Measurements from ENCODE around the gene FRS3. TPM values are rescaled to one million over a fixed set of nuclear protein-coding genes. Genes with fewer than 3 reads are reported as not detected.
"Not testable (repeated sequence)": the region's sequence is repeated elsewhere in the genome, so short reads cannot be mapped to it uniquely, and the experiment has no call there.

Gene FRS3
- polyA plus RNA-seq, 4 donors = 6.0 to 8.0 (median 7.3) TPM

DNA sequence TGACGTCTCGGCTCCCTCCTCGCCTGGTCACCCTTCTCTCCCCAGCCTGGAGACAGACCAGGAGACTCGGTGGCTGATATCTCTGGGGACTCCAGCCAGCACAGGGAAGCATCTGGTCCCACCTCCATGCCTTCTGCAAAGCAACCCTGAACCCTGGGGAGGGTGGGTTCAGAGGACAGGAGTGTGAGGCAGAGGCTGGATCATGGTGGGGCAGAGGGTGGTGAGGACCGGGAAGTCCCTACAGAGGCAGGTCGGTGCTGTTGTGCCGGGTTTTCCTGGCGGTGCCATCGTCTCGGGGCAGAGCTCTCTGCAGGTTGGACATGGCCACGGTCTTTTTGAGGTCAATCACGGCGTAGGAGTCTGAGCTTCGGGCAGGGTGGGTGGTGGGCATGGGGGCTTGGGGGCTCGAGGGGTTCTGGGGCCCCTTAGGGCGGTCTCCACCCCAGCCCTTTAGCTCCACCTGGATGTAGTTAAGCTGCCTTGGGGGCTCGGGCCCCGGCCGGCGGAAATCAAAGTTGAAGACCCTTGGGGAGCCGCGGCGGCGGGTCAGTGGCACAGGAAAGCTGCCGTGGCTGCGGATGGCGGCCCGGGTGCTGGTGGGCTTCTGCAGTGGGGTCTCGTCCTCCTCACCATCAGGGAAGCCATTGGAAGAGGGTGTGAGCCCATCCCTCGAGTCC lies 9.2 kb downstream of the FRS3 start:
- DNase-seq (ENCODE audit: low read depth in 4 of 4, low spot score in 2 of 4) = no peak

DNA sequence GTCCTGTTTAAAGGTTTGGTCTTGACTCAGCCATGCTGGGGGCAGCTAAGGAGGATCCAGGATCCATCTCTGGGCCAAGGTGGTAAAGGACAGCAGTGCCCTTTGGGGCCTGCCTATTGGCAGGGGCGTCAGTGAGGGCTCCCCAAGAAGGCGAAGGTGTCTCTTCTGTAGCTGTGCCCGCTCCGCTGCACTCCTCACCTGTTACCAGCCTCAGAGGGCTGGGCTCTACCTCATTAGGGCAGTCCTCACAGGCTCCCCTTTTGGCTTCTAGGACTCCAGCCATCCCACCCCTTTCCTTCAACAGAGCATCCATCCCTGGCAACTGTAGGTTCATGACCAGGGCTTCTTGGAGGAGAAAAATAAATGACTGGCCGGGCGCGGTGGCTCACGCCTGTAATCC lies 10.3 kb downstream of the FRS3 start:
- DNase-seq (ENCODE audit: low read depth in 4 of 4, low spot score in 2 of 4) = no peak

DNA sequence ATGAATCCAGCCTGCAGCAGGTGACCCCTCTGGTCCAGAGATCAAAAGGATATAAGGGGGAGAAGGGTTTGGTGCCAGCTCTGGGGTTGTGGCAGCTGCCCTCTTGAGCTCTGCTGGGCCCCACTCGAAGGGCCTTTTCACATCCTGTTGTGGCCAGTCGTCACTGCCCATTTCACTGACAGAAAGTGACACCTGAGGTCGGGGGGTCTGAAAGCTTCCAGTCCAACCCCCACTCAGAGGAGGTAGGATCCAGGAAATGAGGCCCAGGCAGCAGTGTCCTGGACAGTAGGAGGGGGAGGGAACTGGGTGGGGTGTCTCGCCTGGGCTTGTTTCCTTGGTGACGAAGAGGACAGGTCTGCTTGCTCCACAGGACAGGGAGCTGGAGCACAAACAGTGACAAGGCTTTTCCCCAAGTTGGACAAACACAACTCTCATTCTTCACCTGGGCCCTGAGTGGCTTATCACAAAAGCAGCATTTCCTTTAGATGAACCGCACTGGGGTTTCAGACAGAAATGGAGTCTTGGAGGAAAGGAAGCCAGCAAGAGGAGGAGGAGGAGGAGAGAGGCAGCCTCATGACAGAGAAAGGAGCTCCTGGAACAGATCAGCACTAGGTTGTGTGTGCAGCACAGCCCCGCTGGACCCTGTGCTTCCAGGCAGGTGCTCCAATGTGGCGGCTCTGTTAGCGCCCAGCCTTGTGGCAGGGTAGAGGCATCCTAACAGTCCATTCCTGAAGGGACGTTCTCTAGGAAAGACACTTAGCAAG lies 11.0 kb downstream of the FRS3 start:
- DNase-seq (ENCODE audit: low read depth in 4 of 4, low spot score in 2 of 4) = no peak

DNA sequence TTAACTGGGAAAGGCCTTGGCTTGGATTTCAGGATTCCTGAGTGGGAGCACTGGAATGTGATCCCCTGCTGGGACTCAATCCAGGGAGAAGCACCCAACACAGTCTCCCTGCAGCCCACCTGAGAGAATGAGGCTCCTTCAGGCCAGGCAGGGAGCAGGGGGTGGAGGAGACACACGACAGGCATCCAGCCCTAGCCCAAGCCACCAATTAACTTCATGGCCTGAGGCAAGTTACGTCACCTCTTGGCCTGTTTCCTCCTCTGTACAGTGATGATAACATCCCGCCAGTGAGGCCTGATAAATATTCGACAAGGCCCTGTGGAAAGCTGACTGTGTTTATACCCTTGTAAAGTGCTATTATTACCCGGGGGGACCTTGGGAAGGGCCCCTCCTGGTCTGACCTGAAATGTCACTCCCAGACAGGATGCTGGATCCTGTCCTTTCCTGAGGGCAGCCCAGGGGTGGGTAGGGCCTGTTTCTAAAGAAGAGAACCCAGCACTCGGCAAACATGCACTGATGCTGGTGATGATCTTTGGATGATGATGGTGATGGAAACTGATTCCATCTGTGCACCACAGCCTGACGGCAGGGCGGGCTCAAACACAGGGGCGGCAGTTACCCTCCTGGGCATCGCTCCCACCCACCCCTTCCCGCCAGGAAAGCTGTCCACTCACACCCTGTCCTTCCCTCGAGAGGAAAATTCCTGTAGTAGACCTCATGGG lies 12.4 kb downstream of the FRS3 start:
- no peak for DNase-seq (ENCODE audit: low read depth in 4 of 4, low spot score in 2 of 4)

DNA sequence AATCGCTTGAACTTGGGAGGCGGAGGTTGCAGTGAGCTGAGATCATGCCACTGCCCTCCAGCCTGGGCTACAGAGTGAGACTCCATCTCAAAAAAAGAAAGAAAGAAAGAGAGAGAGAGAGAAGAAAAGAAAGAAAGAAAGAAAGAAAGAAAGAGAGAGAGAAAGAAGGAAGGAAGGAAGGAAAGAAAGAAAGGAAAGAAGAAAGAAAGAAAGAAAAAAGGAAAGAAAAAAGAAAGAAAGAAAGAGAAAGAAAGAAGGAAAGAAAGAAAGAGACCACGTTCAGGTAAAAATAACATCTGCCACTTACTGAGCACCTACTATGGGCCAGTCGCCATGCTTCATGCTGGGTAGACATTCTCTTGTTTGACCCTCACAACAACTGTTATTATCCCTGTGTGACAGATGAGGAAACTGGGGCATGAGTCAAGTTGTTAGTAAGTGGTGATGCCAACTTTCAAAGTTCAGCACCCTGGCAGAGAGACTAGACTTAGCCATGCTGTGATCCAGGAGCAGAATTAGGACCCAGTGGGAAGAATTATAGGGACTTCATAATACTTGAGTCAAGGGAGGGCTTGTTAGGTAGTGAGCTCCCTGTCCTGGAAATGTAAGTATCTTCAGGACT lies 13.5 kb downstream of the FRS3 start:
- DNase-seq (ENCODE audit: low read depth in 4 of 4, low spot score in 2 of 4) = not testable (repeated sequence)

DNA sequence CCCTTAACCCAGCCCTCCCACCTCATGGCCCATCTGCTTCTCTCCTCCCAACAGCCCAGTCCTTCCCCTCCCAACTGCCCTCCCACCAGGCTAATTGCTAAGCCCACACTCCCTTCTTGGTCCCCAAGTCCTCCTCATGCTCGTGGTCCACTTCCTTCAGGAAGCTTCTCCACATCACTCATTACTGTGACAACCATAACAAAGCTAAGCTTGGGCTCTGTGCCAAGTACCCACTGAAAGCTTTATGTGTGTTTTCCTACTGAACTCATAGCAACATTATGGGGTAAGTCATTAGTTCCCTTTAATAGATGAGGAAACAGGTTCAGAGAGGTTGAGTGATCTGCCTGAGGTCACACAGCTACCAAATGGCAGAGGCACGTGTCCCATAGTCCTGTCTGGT lies 16.2 kb downstream of the FRS3 start:
- no peak for DNase-seq (ENCODE audit: low read depth in 4 of 4, low spot score in 2 of 4)

DNA sequence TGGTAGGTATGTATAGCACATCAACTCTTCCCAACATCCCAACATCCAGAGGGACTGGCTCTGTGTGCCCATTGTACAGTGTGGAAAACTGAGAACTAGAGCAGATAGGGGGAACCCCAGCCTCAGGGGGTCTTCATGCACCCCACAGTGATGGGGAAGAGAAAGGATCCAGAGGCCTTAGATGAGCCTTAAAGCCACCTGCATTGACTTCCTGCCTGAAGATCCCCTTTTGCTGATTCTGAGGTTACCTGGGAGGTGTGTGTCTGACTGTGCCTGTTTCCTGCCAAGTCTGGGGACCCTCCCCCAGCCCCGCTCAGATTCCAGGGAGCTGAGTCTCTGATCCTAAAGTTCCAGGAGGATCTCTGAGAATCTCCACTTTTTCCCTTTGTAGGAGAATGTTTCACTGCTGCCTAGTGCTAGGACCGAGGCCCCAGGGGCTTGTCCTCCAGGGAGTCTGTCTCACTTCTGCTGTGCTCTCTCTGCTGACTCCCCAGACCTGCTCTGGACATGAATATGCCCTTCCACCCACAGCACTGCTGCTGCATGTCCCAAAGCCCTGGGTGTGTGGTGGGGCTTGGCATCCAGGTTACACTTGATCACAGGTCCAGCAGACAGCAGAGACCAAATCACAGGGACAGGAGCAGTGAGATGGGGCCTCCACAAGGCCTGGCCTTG lies 19.7 kb downstream of the FRS3 start:
- DNase-seq (ENCODE audit: low read depth in 4 of 4, low spot score in 2 of 4) = no peak

DNA sequence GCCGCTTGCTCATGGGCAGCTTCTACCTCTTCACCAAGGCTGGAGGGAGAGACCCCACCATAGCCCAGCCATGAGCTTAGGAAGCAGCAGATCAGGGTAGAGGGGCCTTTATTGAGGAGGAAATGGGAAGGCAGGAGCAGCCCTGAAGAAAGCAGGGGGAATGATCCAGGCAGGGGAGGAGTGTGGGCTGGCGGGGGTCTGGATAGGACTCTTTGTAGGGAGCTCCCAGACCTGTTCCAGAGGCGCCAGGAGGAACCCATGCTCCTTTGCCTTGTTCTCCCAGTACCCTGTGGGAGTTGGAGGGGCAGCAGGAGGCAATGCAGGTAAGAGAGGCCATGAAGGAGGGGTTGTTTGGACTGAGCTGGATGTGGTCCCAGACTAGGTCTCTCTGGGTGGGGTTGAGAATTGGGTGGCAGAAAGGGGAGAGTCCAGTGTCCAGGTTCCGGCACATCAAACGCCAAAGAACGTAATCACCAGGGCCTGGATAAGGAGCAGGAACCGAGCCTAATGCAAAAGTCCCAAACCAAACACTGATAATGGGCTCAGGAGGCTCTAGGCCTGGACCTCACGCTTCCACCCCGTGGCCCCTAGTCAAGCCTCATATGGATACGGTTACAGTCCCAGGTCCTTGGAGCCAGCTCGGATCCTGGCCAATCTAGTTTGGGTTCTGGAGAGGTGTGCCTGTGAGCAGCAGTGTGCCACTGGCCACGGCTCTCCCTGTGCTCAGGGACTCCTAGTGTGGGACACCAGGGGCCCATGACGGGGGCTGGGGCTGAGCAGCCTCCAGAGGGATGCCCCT lies 20.4 kb downstream of the FRS3 start:
- DNase-seq (ENCODE audit: low read depth in 4 of 4, low spot score in 2 of 4) = no peak

DNA sequence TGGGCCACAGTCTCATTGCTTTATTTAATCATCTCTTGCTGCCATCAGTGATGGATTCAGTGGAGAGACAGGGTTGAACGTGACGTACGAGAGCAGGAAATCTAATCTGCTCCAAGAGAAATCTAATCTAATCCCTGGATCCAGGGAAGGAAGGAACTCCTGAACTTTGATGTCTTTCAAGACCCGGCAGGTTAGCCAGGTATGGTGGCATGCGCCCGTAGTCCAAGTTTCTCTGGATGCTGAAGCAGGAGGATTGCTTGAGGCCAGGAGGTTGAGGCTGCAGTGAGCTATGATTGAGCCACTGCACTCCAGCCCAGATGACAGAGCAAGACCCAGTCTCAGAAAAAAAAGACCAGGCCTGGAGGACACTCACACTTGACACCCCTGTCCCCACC lies 21.1 kb downstream of the FRS3 start:
- DNase-seq (ENCODE audit: low read depth in 4 of 4, low spot score in 2 of 4) = no peak

DNA sequence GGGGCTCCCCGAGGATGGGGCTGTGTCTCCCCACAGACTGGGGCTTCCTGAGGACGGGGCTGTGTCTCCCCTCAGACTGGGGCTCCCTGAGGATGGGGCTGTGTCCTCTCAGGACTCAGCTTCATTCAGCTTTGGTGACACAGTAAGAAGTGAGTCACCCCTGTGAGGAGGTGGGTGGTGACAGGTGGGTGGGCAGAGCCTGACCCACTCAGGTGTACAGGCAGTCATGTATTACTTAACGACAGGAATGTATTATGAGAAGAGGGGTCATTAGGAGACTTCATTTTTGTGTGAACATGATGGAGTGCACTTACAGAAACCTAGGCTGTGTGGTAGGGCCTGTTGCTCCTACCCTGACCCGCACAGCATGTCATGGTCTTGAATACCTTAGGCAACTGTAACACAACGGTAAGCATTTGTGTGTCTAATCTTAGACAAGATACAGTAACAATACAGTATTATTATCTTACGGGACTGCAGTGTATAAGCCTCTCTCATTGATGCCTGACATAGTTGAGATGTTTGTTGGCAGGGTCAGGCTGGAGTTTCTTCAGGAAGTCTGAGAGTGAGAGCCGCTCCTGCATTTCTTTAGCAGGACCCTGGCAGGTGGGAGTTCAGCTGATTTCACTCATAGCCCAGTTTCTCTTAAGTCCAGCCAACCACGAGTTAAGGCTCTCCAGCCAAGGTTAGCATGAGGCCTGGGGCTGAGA lies 21.6 kb downstream of the FRS3 start:
- DNase-seq (ENCODE audit: low read depth in 4 of 4, low spot score in 2 of 4) = no peak

DNA sequence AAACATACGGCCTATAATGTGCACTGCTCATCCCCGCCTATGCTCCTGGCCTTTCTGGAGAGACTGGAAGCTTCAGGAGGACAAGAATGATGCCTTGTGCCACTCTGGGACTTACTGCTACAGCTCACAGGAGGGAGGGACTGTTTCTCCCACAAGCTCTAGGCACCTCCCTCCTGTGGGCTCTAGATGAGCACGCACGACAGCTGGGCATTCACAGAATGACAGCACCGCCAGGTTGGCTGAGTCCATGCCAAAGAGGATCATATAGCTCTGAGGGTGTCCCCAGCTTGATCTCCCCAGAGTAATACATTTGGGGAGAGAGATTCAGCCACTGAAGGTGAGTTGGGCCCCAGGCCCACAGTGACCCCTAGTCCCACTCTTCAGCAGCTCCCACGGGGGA lies 22.4 kb downstream of the FRS3 start:
- no peak for DNase-seq (ENCODE audit: low read depth in 4 of 4, low spot score in 2 of 4)

DNA sequence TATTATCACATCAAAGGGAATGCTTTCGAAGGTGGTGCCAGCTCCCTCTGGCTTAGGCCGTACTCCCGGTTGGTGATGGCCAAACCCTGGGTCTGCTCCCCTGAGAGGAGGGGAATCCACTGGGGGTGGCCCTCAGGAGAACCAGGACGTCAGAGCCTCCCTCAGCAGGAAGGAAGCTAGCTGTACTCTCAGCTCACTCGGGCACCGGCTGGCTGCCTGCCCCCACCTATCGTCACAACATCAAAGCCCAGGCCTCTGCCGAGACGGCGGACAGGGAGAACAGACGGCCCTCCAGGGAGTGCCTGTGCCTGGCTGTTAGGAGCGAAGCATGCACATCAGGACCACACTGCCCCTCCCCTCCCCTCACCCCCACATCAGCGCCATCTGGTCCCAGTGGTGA lies 23.3 kb downstream of the FRS3 start:
- no peak for DNase-seq (ENCODE audit: low read depth in 4 of 4, low spot score in 2 of 4)

DNA sequence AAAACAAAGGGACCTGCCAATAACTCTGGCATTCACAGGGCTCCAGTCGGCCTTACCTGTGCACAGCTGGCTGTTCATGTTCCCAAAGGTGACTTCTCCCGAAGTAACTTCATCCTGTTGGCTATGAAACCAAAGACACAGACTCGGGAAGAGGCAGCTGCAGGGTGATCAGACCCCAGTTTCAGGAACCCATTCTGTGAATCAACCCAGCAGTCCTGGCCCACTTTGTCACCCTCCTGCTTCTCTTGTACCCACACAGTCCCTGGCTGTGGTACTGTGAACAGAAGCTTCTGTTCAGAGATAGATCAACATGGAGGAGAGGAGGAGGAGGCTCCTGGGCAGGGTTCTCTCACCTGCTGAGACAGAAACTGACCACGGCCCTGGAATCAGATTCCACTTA lies 23.8 kb downstream of the FRS3 start:
- no peak for DNase-seq (ENCODE audit: low read depth in 4 of 4, low spot score in 2 of 4)

DNA sequence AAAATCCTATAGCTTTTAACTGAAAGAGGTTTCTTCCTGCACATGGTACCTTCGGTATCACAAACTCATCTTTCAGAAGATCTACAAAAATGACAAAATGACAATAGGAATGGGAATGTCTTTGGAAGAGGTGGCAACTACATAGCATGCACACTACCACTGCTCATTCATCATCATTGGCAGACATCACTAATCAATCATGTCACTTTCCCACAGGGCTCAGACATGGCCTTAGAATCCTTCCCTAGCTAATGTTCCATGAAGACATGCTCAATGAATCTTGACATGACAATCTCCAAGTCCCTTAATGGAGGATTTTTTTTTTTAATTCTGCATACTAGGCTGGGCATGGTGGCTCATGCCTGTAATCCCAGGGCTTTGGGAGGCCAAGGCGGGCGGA lies 29.3 kb downstream of the FRS3 start:
- no peak for DNase-seq (ENCODE audit: low read depth in 4 of 4, low spot score in 2 of 4)

DNA sequence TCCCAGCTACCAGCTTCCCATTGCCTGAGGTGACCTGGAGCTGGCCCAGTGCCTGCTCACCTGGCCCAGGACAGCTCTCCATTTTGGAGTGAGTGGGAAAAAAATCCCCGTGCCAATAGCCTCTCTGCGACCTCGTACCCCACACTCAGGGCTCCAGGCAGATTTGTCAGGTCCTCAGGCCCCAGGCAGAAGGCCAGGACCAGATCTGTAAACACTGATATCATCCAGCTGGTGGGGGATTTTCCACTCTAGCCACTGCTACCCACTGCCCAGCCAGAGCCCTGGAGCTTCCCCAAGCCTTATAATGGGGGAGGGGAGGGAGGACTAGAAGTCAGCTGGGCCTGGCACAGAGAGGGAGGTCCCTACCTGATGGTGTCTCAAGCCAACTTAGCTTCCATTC lies 31.2 kb downstream of the FRS3 start:
- DNase-seq (ENCODE audit: low read depth in 4 of 4, low spot score in 2 of 4) = no peak

DNA sequence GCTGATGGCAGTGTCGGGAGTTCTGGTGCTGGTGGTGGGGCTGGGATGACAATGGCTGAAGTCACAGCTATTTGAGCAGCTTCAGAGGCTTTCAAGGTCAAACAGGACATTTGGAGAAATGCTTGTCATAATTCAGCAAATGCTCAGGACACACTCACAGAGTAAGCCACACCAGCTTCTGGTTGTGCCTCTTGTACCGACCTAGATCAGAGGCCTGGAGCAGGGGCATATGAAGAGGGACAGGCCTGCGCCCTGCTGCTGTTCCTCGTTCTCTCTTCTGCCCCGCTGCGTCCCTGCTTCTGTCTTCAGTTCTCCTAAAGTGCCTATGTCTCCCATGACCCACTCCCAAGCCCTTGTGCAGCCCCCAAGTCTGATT lies 31.6 kb downstream of the FRS3 start:
- no peak for DNase-seq (ENCODE audit: low read depth in 4 of 4, low spot score in 2 of 4)

DNA sequence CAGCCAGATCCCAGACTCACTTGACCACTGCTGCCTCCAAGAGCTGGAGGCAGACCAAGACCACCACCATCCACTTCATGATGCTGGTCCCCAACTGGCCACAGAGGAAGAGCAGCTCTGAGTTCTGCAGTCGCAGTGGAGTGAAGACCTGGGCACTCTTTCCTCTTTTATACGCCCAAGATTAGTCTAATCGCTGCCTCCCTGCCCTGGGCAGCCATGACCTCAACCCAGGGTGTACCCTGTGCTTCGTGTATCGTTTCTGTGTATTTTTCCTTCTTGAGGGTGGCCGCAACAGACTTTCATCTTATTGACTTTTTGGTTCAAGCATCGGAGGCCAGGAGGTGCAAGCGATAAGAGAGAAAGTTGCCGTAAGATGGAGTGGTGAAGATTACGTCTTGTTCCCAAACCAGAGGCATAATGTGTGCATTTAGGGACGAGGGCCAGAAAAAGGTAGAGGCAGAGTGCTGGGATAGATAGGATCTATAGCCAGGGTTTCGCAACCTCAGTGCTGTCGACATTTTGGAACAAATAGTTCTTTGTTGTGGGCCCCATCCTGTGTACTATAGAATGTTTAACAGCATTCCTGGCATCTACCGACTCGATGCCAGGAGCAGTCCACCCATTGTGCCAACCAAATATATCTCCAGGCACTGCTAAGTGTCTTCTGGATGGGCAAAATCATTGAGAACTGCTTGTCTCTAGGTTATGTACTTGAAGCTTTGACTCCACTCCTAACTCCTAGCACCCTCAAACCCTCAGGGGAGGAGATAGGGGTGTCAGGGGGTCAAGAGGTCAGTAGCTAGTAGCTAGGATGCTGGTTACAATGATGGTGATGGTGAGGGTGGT lies 32.2 kb downstream of the FRS3 start, which contains the start of gene PGC:
Gene PGC, minus strand, starts transcription at position 142 of the 846 bp plus-strand sequence. Its CDS starts 63 bp downstream, at position 79.
- no peak for DNase-seq (ENCODE audit: low read depth in 4 of 4, low spot score in 2 of 4)

DNA sequence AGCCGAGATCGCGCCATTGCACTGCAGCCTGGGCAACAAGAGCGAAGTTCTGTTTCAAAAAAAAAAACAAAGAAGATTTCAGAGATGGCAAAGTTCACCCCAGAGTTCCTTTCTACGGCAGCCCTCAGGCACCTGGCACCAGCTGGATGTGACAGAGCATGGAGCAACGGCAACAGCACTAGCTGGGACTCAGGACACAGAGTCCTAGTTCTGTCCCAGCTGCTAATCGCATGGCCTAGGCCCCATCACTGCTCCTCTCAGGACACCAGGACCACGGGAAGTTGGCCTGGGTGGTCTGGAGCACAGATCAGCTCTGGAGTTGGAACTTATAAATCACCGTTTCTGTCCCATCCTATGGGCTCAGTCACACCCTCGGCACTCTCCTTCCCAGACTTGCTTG lies 33.6 kb downstream of the FRS3 start:
- DNase-seq (ENCODE audit: low read depth in 4 of 4, low spot score in 2 of 4) = no peak
